DOHH2 (cell line): Measurements from ENCODE around the gene RBFOX1.

Experiments used
- H3F3A ChIP-seq: fragments of 200-600 bp; sonication (generic), shearing (Covaris generic); 2 replicates; pipeline ENCODE4 v1.6.0; 2016; ENCODE audit warnings: antibody characterized with exemption, mild to moderate bottlenecking; ENCODE audit not compliant: control insufficient read depth, insufficient read depth
- H3K27ac ChIP-seq: fragments of 200-600 bp; sonication (generic); 2 replicates; pipeline ENCODE4 v1.5.1; 2014; ENCODE audit warnings: low read depth, mild to moderate bottlenecking, low read length, moderate library complexity
- H3K27me3 ChIP-seq: fragments of 200-600 bp; sonication (generic); 2 replicates; pipeline ENCODE4 v1.6.1; 2014; ENCODE audit warnings: mild to moderate bottlenecking, low read length, mixed read lengths; ENCODE audit not compliant: control insufficient read depth
- H3K36me3 ChIP-seq: fragments of 200-600 bp; sonication (generic); 2 replicates; pipeline ENCODE4 v1.6.1; 2014; ENCODE audit warnings: mild to moderate bottlenecking, low read length, moderate library complexity, mixed read lengths; ENCODE audit not compliant: control insufficient read depth
- H3K4me1 ChIP-seq: fragments of 200-600 bp; sonication (generic); 2 replicates; pipeline ENCODE4 v1.6.1; 2014; ENCODE audit warnings: mild to moderate bottlenecking, low read length, mixed read lengths; ENCODE audit not compliant: control insufficient read depth
- H3K4me2 ChIP-seq: fragments of 200-600 bp; sonication (generic); 2 replicates; pipeline ENCODE4 v1.6.0; 2014; ENCODE audit warnings: mild to moderate bottlenecking, low read length, moderate library complexity
- H3K4me3 ChIP-seq: fragments of 200-600 bp; sonication (generic); 2 replicates; pipeline ENCODE4 v1.5.1; 2014; ENCODE audit warnings: mild to moderate bottlenecking, low read length, mixed read lengths
- H3K79me2 ChIP-seq: fragments of 200-600 bp; sonication (generic); 2 replicates; pipeline ENCODE4 v1.6.1; 2014; ENCODE audit warnings: mild to moderate bottlenecking, low read length, mixed read lengths; ENCODE audit not compliant: control insufficient read depth
- H3K9me2 ChIP-seq: fragments of 200-600 bp; sonication (generic); replicated peaks from 2 replicates; pipeline ENCODE4 v1.6.1; 2014; ENCODE audit warnings: mild to moderate bottlenecking, low read length, mixed read lengths; ENCODE audit not compliant: control insufficient read depth
- H3K9me3 ChIP-seq: fragments of 200-600 bp; sonication (generic); 2 replicates; pipeline ENCODE4 v1.6.1; 2014; ENCODE audit warnings: antibody characterized with exemption, low read length, mixed read lengths; ENCODE audit not compliant: control insufficient read depth, insufficient read depth
- H4K20me1 ChIP-seq: fragments of 200-600 bp; sonication (generic); 2 replicates; pipeline ENCODE4 v1.6.0; 2014; ENCODE audit warnings: low read depth, mild to moderate bottlenecking, antibody characterized with exemption, low read length, moderate library complexity; ENCODE audit not compliant: control insufficient read depth, insufficient read depth
- EZH2phosphoT487 ChIP-seq: fragments of 200-600 bp; sonication (generic); IDR thresholded peaks from 2 replicates; pipeline ENCODE4 v1.6.1; 2017; ENCODE audit warnings: borderline replicate concordance, mild to moderate bottlenecking, antibody characterized with exemption, low read length, moderate library complexity, mixed read lengths
- TF ChIP-seq, protein P1 (sequence below): fragments of 200-600 bp; sonication (generic); IDR thresholded peaks from one replicate; pipeline ENCODE4 v1.5.1; 2014; ENCODE audit warnings: antibody characterized with exemption, mild to moderate bottlenecking, low read depth, low read length; ENCODE audit not compliant: poor library complexity, severe bottlenecking

RBFOX1 gene

GRCh38 chr16:7644811-7645210 is 312.2 kb downstream of the RBFOX1 start:
- no peaks in the 10 kb centered on the region for H3K27me3 ChIP-seq
- no peak for TF ChIP-seq EZH2phosphoT487
- TF ChIP-seq, protein P1, sequence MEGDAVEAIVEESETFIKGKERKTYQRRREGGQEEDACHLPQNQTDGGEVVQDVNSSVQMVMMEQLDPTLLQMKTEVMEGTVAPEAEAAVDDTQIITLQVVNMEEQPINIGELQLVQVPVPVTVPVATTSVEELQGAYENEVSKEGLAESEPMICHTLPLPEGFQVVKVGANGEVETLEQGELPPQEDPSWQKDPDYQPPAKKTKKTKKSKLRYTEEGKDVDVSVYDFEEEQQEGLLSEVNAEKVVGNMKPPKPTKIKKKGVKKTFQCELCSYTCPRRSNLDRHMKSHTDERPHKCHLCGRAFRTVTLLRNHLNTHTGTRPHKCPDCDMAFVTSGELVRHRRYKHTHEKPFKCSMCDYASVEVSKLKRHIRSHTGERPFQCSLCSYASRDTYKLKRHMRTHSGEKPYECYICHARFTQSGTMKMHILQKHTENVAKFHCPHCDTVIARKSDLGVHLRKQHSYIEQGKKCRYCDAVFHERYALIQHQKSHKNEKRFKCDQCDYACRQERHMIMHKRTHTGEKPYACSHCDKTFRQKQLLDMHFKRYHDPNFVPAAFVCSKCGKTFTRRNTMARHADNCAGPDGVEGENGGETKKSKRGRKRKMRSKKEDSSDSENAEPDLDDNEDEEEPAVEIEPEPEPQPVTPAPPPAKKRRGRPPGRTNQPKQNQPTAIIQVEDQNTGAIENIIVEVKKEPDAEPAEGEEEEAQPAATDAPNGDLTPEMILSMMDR, result no peak
- no peaks in the 10 kb centered on the region for H3K36me3 ChIP-seq

GRCh38 chr16:7646821-7647500 is 314.3 kb downstream of the RBFOX1 start:
- H3K4me2 ChIP-seq, result no peak overlapping the region
- H3K27me3 ChIP-seq, result no peaks in the 10 kb centered on the region
- no peak for TF ChIP-seq EZH2phosphoT487
- TF ChIP-seq, protein P1, result no peak
- H3K4me1 ChIP-seq, result no peaks in the 10 kb centered on the region
- no peaks in the 10 kb centered on the region for H3F3A ChIP-seq
- H3K9me3 ChIP-seq, result no peaks in the 10 kb centered on the region; the same call in 1 of the 2 replicates
- no peaks in the 10 kb centered on the region for H3K36me3 ChIP-seq
- H4K20me1 ChIP-seq, result no peaks in the 10 kb centered on the region
- no peaks in the 10 kb centered on the region for H3K9me2 ChIP-seq
- no peak overlapping the region for H3K4me3 ChIP-seq
- H3K27ac ChIP-seq, result no peak overlapping the region
- no peaks in the 10 kb centered on the region for H3K79me2 ChIP-seq

More at GRCh38 chr16:7644811-7645210, 312.2 kb downstream of the RBFOX1 start:
- no peaks in the 10 kb centered on the region for H4K20me1 ChIP-seq
- H3K4me2 ChIP-seq, result no peak overlapping the region
- H3K9me3 ChIP-seq, result no peaks in the 10 kb centered on the region; the same call in 1 of the 2 replicates
- H3K27ac ChIP-seq, result no peak overlapping the region
- H3K79me2 ChIP-seq, result no peaks in the 10 kb centered on the region
- H3K4me1 ChIP-seq, result no peaks in the 10 kb centered on the region
- no peaks in the 10 kb centered on the region for H3F3A ChIP-seq
- no peaks in the 10 kb centered on the region for H3K9me2 ChIP-seq
- no peak overlapping the region for H3K4me3 ChIP-seq

- H3K4me3 ChIP-seq, result no peak overlapping the region
- TF ChIP-seq EZH2phosphoT487, result no peak
- TF ChIP-seq, protein P1, result no peak
Measured at GRCh38 chr16:7650431-7650830, 317.8 kb downstream of the RBFOX1 start.

More at GRCh38 chr16:7650431-7650830, 317.8 kb downstream of the RBFOX1 start:
- H3K79me2 ChIP-seq, result no peaks in the 10 kb centered on the region
- H3K4me2 ChIP-seq, result no peak overlapping the region
- H3K36me3 ChIP-seq, result no peaks in the 10 kb centered on the region
- H3F3A ChIP-seq, result no peaks in the 10 kb centered on the region
- no peaks in the 10 kb centered on the region for H3K27me3 ChIP-seq
- no peaks in the 10 kb centered on the region for H3K4me1 ChIP-seq
- no peak overlapping the region for H3K27ac ChIP-seq
- H4K20me1 ChIP-seq, result no peaks in the 10 kb centered on the region
- no peaks in the 10 kb centered on the region for H3K9me2 ChIP-seq
- no peaks in the 10 kb centered on the region; the same call in 1 of the 2 replicates for H3K9me3 ChIP-seq
